Measurements from ENCODE around the gene SGCE. TPM values are rescaled to one million over a fixed set of nuclear protein-coding genes. Genes with fewer than 3 reads are reported as not detected.

The SGCE gene
- total RNA-seq, 1 experiment from 2014 or later, result 19.0 TPM

GRCh38 chr7:94698275-94698674, 42.3 kb upstream of the SGCE start:
- CTCF ChIA-PET, result no interaction called here

DNA sequence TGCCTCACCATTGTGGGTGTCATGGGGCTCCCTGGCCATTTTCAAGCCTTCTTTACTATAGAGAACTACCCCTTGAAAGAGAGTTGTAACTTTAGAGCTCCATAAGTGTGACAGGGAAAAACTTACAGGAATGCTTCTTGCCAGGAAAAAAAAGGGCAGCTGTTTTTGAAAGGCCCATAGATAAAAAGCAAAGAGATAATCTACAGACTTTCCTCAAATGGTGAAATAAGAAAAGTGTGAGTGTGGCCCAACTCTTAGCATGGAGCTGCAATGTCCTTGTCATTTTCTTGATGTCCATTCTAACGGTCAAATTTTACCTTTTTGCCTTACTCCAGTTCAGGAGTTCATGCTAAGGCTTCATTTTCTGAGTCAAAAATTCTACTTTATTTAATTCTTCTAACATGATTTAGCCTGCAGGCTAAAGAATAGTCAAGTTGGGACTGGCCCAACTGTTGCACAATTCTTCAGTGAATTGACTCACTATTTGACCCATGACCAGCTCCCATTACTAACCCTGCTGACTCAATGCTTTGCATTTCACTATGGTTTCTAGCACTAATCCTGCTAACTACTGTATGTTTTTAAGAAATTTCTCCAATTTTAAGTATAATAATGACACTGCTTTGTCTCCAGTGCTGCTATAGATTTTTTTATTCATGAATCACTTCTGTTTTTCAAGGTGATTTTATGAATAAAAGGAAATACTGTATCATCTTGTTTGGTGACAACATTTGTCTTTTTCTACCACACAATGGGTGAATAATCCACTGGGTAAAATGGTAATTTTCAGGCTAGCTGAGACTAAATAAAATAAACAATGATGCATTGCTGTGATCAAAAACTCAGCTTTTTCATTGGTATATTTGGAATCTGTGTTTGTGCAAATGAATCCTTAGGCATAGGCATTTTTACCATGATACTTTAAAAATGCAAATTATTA, 41.4 kb upstream of the SGCE start:
- H3K27me3 Mint-ChIP-seq (ENCODE audit: low read depth), result no peaks in the 10 kb centered on the region
- CTCF ChIA-PET, result no interaction called here
- H3K27ac Mint-ChIP-seq, result no peak overlapping the region
- H3K4me3 Mint-ChIP-seq, result no peak overlapping the region
- no peaks in the 10 kb centered on the region for H3K36me3 Mint-ChIP-seq
- peaks cover 11% of the 10 kb centered on the region for H3K4me1 Mint-ChIP-seq
- ATAC-seq, result no peak
- peaks cover 6% of the 10 kb centered on the region for H3K9me3 Mint-ChIP-seq
- TF ChIP-seq GABPB1 (CRISPR knock-in tag; IDR thresholded peaks at IDR 0.05) (peak; percentile 96), NFE2L1 (CRISPR knock-in tag; IDR thresholded peaks at IDR 0.05) (no peak), ZNF232 (CRISPR knock-in tag; IDR thresholded peaks at IDR 0.05) (no peak)
- DNase-seq (ENCODE audit: low spot score), result no peak
- POLR2A ChIA-PET, result no interaction called here

More at GRCh38 chr7:94698275-94698674, 42.3 kb upstream of the SGCE start:
- POLR2A ChIA-PET, result no interaction called here
- peaks cover 6% of the 10 kb centered on the region for H3K9me3 Mint-ChIP-seq
- no peaks in the 10 kb centered on the region for H3K36me3 Mint-ChIP-seq
- no peak overlapping the region for H3K4me3 Mint-ChIP-seq
- ATAC-seq, result no peak
- no peak for DNase-seq (ENCODE audit: low spot score)
- H3K27ac Mint-ChIP-seq, result no peak overlapping the region
- H3K27me3 Mint-ChIP-seq (ENCODE audit: low read depth), result no peaks in the 10 kb centered on the region
- TF ChIP-seq MXD4 (CRISPR knock-in tag; IDR thresholded peaks at IDR 0.05; ENCODE audit: borderline replicate concordance) (no peak), GABPB1 (CRISPR knock-in tag; IDR thresholded peaks at IDR 0.05) (peak; percentile 39; the same call in 1 of the 2 replicates)
- peaks cover 16% of the 10 kb centered on the region for H3K4me1 Mint-ChIP-seq

DNA sequence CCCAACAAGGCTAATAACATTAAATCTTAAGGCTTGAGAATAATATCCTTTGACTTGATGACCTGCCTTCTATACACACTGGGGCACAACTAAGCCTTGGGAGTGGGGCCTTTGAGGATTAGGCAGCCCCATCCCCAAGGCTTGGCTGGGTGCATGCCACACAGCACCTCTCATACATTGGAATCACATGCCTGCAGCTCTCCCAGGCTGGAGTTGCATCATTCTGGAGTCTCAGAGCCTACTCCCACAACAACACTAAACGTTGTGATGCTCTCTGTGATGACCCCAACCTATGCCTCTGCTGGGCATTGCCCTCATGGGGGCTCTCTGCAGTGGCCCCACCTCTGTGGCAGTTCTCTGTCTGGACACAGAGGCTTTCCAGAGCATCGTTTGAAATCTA, 31.9 kb upstream of the SGCE start:
- no peak for TF ChIP-seq EMX1 (CRISPR knock-in tag; IDR thresholded peaks at IDR 0.05)
- no peak for TF ChIP-seq STAT6 (CRISPR knock-in tag; conservative IDR thresholded peaks at IDR 0.05; ENCODE audit: low read depth)
- peak; percentile 36; the same call in 1 of the 2 replicates for TF ChIP-seq GABPB1 (CRISPR knock-in tag; IDR thresholded peaks at IDR 0.05)
- TF ChIP-seq ESRRA (CRISPR knock-in tag; IDR thresholded peaks at IDR 0.05; ENCODE audit: borderline replicate concordance), result no peak
- H3K4me3 Mint-ChIP-seq, result no peak overlapping the region
- ChIA-PET CTCF (no interaction called here), POLR2A (no interaction called here)
- no peaks in the 10 kb centered on the region for H3K9me3 Mint-ChIP-seq
- no peaks in the 10 kb centered on the region for H3K27me3 Mint-ChIP-seq (ENCODE audit: low read depth)
- ATAC-seq (no peak), DNase-seq (ENCODE audit: low spot score) (no peak)
- H3K27ac Mint-ChIP-seq, result no peak overlapping the region
- no peaks in the 10 kb centered on the region for H3K4me1 Mint-ChIP-seq
- H3K36me3 Mint-ChIP-seq, result no peaks in the 10 kb centered on the region

- Mint-ChIP-seq H3K9me3 (no peaks in the 10 kb centered on the region), H3K27ac (no peak overlapping the region), H3K4me3 (no peak overlapping the region), H3K27me3 (ENCODE audit: low read depth) (no peaks in the 10 kb centered on the region), H3K36me3 (no peaks in the 10 kb centered on the region), H3K4me1 (no peaks in the 10 kb centered on the region)
- ChIA-PET POLR2A (no interaction called here), CTCF (no interaction called here)
- ATAC-seq, result no peak
- DNase-seq (ENCODE audit: low spot score), result no peak
- TF ChIP-seq ZNF416 (CRISPR knock-in tag; IDR thresholded peaks at IDR 0.05) (no peak), TCF7 (CRISPR knock-in tag; IDR thresholded peaks at IDR 0.05; ENCODE audit: low read depth) (no peak), JUN (CRISPR knock-in tag; IDR thresholded peaks at IDR 0.05) (no peak), SMAD3 (CRISPR knock-in tag; IDR thresholded peaks at IDR 0.05; ENCODE audit: borderline replicate concordance) (no peak), NFE2L1 (CRISPR knock-in tag; IDR thresholded peaks at IDR 0.05) (no peak), ZNF671 (CRISPR knock-in tag; IDR thresholded peaks at IDR 0.05) (no peak), TP53 (CRISPR knock-in tag; IDR thresholded peaks at IDR 0.05) (no peak), CREM (CRISPR knock-in tag; IDR thresholded peaks at IDR 0.05) (no peak), MLX (CRISPR knock-in tag; IDR thresholded peaks at IDR 0.05) (no peak), HMGA2 (CRISPR knock-in tag; IDR thresholded peaks at IDR 0.05) (no peak), ZNF121 (CRISPR knock-in tag; IDR thresholded peaks at IDR 0.05) (no peak), NFATC4 (CRISPR knock-in tag; IDR thresholded peaks at IDR 0.05) (no peak), ZNF317 (CRISPR knock-in tag; IDR thresholded peaks at IDR 0.05; ENCODE audit: borderline replicate concordance, low read depth) (no peak), CDX4 (CRISPR knock-in tag; IDR thresholded peaks at IDR 0.05; ENCODE audit: borderline replicate concordance) (no peak)
- TF ChIP-seq, protein P1, sequence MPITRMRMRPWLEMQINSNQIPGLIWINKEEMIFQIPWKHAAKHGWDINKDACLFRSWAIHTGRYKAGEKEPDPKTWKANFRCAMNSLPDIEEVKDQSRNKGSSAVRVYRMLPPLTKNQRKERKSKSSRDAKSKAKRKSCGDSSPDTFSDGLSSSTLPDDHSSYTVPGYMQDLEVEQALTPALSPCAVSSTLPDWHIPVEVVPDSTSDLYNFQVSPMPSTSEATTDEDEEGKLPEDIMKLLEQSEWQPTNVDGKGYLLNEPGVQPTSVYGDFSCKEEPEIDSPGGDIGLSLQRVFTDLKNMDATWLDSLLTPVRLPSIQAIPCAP (CRISPR knock-in tag; IDR thresholded peaks at IDR 0.05), result no peak
These were observed 31.1 kb upstream of the SGCE start for GRCh38 chr7:94687076-94687475.

All from WTC11 (cell line).